ENCODE data around the gene SH3GLB2. TPM values are rescaled to one million over a fixed set of nuclear protein-coding genes. Genes with fewer than 3 reads are reported as not detected.
A peak's percentile ranks its signal among the peaks of the same experiment; 100 is the strongest.

Gene SH3GLB2
- total RNA-seq (2014; rRNA removed; shearing (Covaris generic)) (64.3 and 68.0 TPM in 2 replicates), polyA plus RNA-seq (2016; fragmentation: Nextera tagmentation; extraction: Ambion mirVana) (21.9 and 22.8 TPM in 2 replicates)
- long read RNA-seq, partial matches to known transcripts = 3 of 4 reads
- long read RNA-seq, other reads (novel, unspliced or antisense) = 1 of 4 reads

- Histone ChIP-seq H3K27ac (ENCODE audit: low read depth) (no peak within 1 kb of the TSS), H3K9me2 (ENCODE audit: insufficient read depth) (no peaks in the 10 kb centered on the region), H2AFZ (peak within 1 kb of the TSS; percentile 69; the same call in 1 of the 2 replicates), H3K27me3 (ENCODE audit: insufficient read depth) (no peaks in the 10 kb centered on the region), H4K20me1 (replicated peaks; ENCODE audit: insufficient read depth) (peaks cover 14% of the 10 kb centered on the region), H3K4me2 (peak within 1 kb of the TSS; percentile 79), H3K4me1 (ENCODE audit: insufficient read depth) (peaks cover 9% of the 10 kb centered on the region), H3K36me3 (ENCODE audit: insufficient read depth) (no peaks in the 10 kb centered on the region), H3K4me3 (peak within 1 kb of the TSS; percentile 78), H3K79me2 (replicated peaks; ENCODE audit: insufficient read depth) (peaks cover 38% of the 10 kb centered on the region), H3F3A (replicated peaks; ENCODE audit: low read depth) (no peaks in the 10 kb centered on the region)
- H3K27me3 Mint-ChIP-seq (ENCODE audit: insufficient read depth, low read depth, poor library complexity) = no peaks in the 10 kb centered on the region
- DNase-seq (ENCODE audit: low spot score) = peak; percentile 90
- peak within 1 kb of the TSS; percentile 78 for H3K4me3 Mint-ChIP-seq
- TF ChIP-seq JUNB (IDR thresholded peaks at IDR 0.05; ENCODE audit: unreplicated experiment) = no peak
- no peak for TF ChIP-seq EZH2 (IDR thresholded peaks at IDR 0.05; ENCODE audit: low read depth, unreplicated experiment)
- no peak for TF ChIP-seq STAT1 (IDR thresholded peaks at IDR 0.05; ENCODE audit: unreplicated experiment)
- peak; percentile 68 to 73 for TF ChIP-seq CTCF (conservative IDR thresholded peaks at IDR 0.05; ENCODE audit: low read depth in 2 of 2)
- peak; percentile 35; the same call in 1 of the 2 replicates for TF ChIP-seq POLR2AphosphoS5 (IDR thresholded peaks at IDR 0.05; ENCODE audit: low read depth)
- no peaks in the 10 kb centered on the region for H3K9me3 Mint-ChIP-seq
- H3K4me1 Mint-ChIP-seq = peaks cover 23% of the 10 kb centered on the region
- H3K27ac Mint-ChIP-seq = peak within 1 kb of the TSS; percentile 67; the same call in 1 of the 2 replicates
- no peaks in the 10 kb centered on the region; the same call in 2 of the 3 replicates for H3K36me3 Mint-ChIP-seq (ENCODE audit: low read depth)
- ATAC-seq = peak; percentile 65
Measured at GRCh38 chr9:129028192-129028966, at the start of gene SH3GLB2. Gene SH3GLB2, minus strand, starts transcription at chr9:129028331. Its CDS starts 177 bp downstream, at chr9:129028154.

- H3K27ac Mint-ChIP-seq = no peak overlapping the region
- no peak for TF ChIP-seq JUNB (IDR thresholded peaks at IDR 0.05; ENCODE audit: unreplicated experiment)
- no peak for TF ChIP-seq ZNF462 (CRISPR knock-in tag; IDR thresholded peaks at IDR 0.05)
- TF ChIP-seq NANOG (IDR thresholded peaks at IDR 0.05; ENCODE audit: borderline replicate concordance) = no peak
- no peak for TF ChIP-seq POLR2AphosphoS5 (IDR thresholded peaks at IDR 0.05; ENCODE audit: low read depth)
- TF ChIP-seq ZNF114 (CRISPR knock-in tag; IDR thresholded peaks at IDR 0.05) = no peak
- TF ChIP-seq ETS1 (IDR thresholded peaks at IDR 0.05) = no peak
Measured at GRCh38 chr9:129077236-129077635, 49.1 kb upstream of the SH3GLB2 start.

More at GRCh38 chr9:129077236-129077635, 49.1 kb upstream of the SH3GLB2 start:
- no peaks in the 10 kb centered on the region for H3K27me3 ChIP-seq (ENCODE audit: insufficient read depth)
- H3F3A ChIP-seq (replicated peaks; ENCODE audit: low read depth) = 0 out of 2 replicates have a peak, but pooled peaks cover 6% of the 10 kb centered on the region
- H3K79me2 ChIP-seq (replicated peaks; ENCODE audit: insufficient read depth) = peaks cover 21% of the 10 kb centered on the region
- Mint-ChIP-seq H3K27me3 (ENCODE audit: insufficient read depth, low read depth, poor library complexity) (peaks cover 13% of the 10 kb centered on the region), H3K9me3 (no peaks in the 10 kb centered on the region), H3K36me3 (ENCODE audit: low read depth) (no peaks in the 10 kb centered on the region; the same call in 2 of the 3 replicates), H3K4me1 (peaks cover 11% of the 10 kb centered on the region), H3K4me3 (no peak overlapping the region)
- DNase-seq (ENCODE audit: low spot score) (no peak), ATAC-seq (no peak)
- peaks cover 12% of the 10 kb centered on the region; the same call in 1 of the 2 replicates for H3K4me1 ChIP-seq (ENCODE audit: insufficient read depth)
- H2AFZ ChIP-seq = no peak overlapping the region
- no peak overlapping the region for H3K4me2 ChIP-seq
- no peaks in the 10 kb centered on the region for H4K20me1 ChIP-seq (replicated peaks; ENCODE audit: insufficient read depth)
- H3K9me2 ChIP-seq (ENCODE audit: insufficient read depth) = no peaks in the 10 kb centered on the region
- H3K36me3 ChIP-seq (ENCODE audit: insufficient read depth) = no peaks in the 10 kb centered on the region
- no peak overlapping the region for H3K4me3 ChIP-seq
- H3K27ac ChIP-seq (ENCODE audit: low read depth) = no peak overlapping the region
